Testis (tissue), 2 donors: Measurements from ENCODE around the gene ARID5B.

Experiments
- POLR2A ChIP-seq: fragments of 450-650 bp; IDR thresholded peaks from one replicate; pipeline ENCODE4 v1.6.1; 2017; ENCODE audit warnings: antibody characterized with exemption, mild to moderate bottlenecking, moderate library complexity
- TF ChIP-seq, protein P1 (sequence below), 3 experiments: fragments of 450-650 bp in 2 of 3; fragments of 200-600 bp in 1 of 3; sonication (generic) in 1 of 3; IDR thresholded peaks; one replicate each; pipeline ENCODE4 v1.5.1; 2016 to 2019; ENCODE audit warnings: antibody characterized with exemption in 3 of 3, mild to moderate bottlenecking in 2 of 3, moderate library complexity in 1 of 3

DNA sequence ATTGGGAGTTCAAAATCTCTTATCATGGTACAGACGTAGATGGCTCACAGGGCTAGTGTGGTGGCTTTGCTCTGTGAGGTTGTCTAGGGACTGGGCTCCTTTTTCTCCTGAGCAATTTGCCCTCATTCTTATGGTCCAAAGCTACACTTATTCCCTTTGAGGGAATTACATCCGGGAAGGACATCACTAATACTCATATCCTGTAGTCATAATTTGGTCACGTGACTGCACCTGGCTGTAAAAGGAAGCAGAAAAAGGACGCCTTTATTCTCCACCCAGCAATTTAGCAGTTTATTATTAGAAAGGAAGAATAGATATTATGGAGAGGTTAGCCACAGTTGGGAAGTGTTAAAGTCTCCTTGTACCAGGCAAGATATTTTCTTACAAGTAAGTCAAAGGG, 28.1 kb downstream of the ARID5B start:
- no peak for TF ChIP-seq POLR2A
- TF ChIP-seq, protein P1, sequence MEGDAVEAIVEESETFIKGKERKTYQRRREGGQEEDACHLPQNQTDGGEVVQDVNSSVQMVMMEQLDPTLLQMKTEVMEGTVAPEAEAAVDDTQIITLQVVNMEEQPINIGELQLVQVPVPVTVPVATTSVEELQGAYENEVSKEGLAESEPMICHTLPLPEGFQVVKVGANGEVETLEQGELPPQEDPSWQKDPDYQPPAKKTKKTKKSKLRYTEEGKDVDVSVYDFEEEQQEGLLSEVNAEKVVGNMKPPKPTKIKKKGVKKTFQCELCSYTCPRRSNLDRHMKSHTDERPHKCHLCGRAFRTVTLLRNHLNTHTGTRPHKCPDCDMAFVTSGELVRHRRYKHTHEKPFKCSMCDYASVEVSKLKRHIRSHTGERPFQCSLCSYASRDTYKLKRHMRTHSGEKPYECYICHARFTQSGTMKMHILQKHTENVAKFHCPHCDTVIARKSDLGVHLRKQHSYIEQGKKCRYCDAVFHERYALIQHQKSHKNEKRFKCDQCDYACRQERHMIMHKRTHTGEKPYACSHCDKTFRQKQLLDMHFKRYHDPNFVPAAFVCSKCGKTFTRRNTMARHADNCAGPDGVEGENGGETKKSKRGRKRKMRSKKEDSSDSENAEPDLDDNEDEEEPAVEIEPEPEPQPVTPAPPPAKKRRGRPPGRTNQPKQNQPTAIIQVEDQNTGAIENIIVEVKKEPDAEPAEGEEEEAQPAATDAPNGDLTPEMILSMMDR (IDR thresholded peaks at IDR 0.05) = no peak
